SK-N-SH (cell line): ENCODE measurements around the gene EXOC4. TPM values are rescaled to one million over a fixed set of nuclear protein-coding genes. Genes with fewer than 3 reads are reported as not detected.

Experiments
- CTCF ChIA-PET: fragments of 300-600, 350-600 bp; formaldehyde crosslinking; extraction: SDS; loops from one replicate; lab custom pipeline; 2021; lab: Yijun Ruan, JAX
- POLR2A ChIA-PET: fragments of 350-600 bp; sonication (Branson Sonifier 250); formaldehyde crosslinking; extraction: SDS; loops from one replicate; lab custom pipeline; 2020; ENCODE audit warnings: antibody characterized with exemption, inconsistent platforms; lab: Yijun Ruan, JAX
- DNase-seq: peaks from one replicate; pipeline ENCODE4 v3.0.0; 2012
- H2AFZ ChIP-seq: fragments of 200-600 bp; sonication (generic); 2 replicates; pipeline ENCODE4 v1.8.1; 2016; ENCODE audit warnings: antibody characterized with exemption, mild to moderate bottlenecking, low read depth
- H3F3A ChIP-seq: fragments of 200-600 bp; sonication (generic); replicated peaks from 2 replicates; pipeline ENCODE3; 2016; ENCODE audit warnings: antibody characterized with exemption, mild to moderate bottlenecking; ENCODE audit not compliant: insufficient read depth
- H3K27ac ChIP-seq, 2 experiments: fragments of 200-500 bp in 1 of 2; fragments of 200-600 bp in 1 of 2; sonication (Bioruptor generic) in 1 of 2; sonication (generic), shearing (Covaris generic) in 1 of 2; 2 replicates each; pipeline versions ENCODE4 v1.5.1 to v1.6.1; 2014 to 2016; ENCODE audit warnings: low read depth in 2 of 2, inconsistent platforms in 1 of 2, low read length in 1 of 2, mild to moderate bottlenecking in 1 of 2, mixed read lengths in 1 of 2
- H3K27me3 ChIP-seq: fragments of 200-600 bp; sonication (generic), shearing (Covaris generic); 2 replicates; pipeline ENCODE4 v1.6.1; 2016; ENCODE audit warnings: mixed run types; ENCODE audit not compliant: insufficient read depth
- H3K36me3 ChIP-seq, 2 experiments: fragments of 200-500 bp in 1 of 2; fragments of 200-600 bp in 1 of 2; sonication (Bioruptor generic) in 1 of 2; sonication (generic) in 1 of 2; replicated peaks in 1 of 2; 2 replicates each; pipeline versions ENCODE3 to v1.5.1; 2014 to 2016; ENCODE audit warnings: low read length in 1 of 2, mild to moderate bottlenecking in 1 of 2; ENCODE audit not compliant: insufficient read depth in 2 of 2, control insufficient read depth in 1 of 2
- H3K4me1 ChIP-seq, 2 experiments: fragments of 200-500 bp in 1 of 2; fragments of 200-600 bp in 1 of 2; sonication (Bioruptor generic) in 1 of 2; sonication (generic), shearing (Covaris generic) in 1 of 2; 2 replicates each; pipeline versions ENCODE4 v1.5.1 to v1.6.1; 2014 to 2016; ENCODE audit warnings: low read depth in 1 of 2, low read length in 1 of 2, mixed run types in 1 of 2; ENCODE audit not compliant: insufficient read depth in 2 of 2, control insufficient read depth in 1 of 2
- H3K4me2 ChIP-seq: fragments of 200-600 bp; sonication (generic), shearing (Covaris generic); 2 replicates; pipeline ENCODE4 v1.6.1; 2017; ENCODE audit warnings: mixed run types
- H3K4me3 ChIP-seq, 2 experiments: fragments of 200-500 bp in 1 of 2; fragments of 200-600 bp in 1 of 2; sonication (Bioruptor generic) in 1 of 2; sonication (generic), shearing (Covaris generic) in 1 of 2; 2 replicates each; pipeline versions ENCODE4 v1.5.1 to v1.8.1; 2014 to 2016; ENCODE audit warnings: low read depth in 2 of 2, inconsistent platforms in 1 of 2, low read length in 1 of 2, mild to moderate bottlenecking in 1 of 2, mixed read lengths in 1 of 2, moderate library complexity in 1 of 2
- H3K79me2 ChIP-seq: fragments of 200-600 bp; sonication (generic); 2 replicates; pipeline ENCODE4 v1.8.1; 2017; ENCODE audit warnings: mild to moderate bottlenecking; ENCODE audit not compliant: insufficient read depth
- H3K9ac ChIP-seq: fragments of 200-600 bp; sonication (generic); 2 replicates; pipeline ENCODE4 v1.6.1; 2017; ENCODE audit warnings: mixed run types
- H3K9me2 ChIP-seq: fragments of 200-600 bp; sonication (generic); 2 replicates; pipeline ENCODE4 v1.6.1; 2017; ENCODE audit warnings: mixed run types
- H3K9me3 ChIP-seq: fragments of 200-600 bp; sonication (generic); 2 replicates; pipeline ENCODE4 v1.6.1; 2017; ENCODE audit warnings: mixed run types, mild to moderate bottlenecking, moderate library complexity
- H4K20me1 ChIP-seq: fragments of 200-600 bp; sonication (generic); 2 replicates; pipeline ENCODE4 v1.6.1; 2017; ENCODE audit warnings: mild to moderate bottlenecking, mixed run types; ENCODE audit not compliant: insufficient read depth
- CTCF ChIP-seq: fragments of 200-600 bp; sonication (generic); IDR thresholded peaks from 2 replicates; pipeline ENCODE4 v1.6.1; 2017; ENCODE audit warnings: antibody characterized with exemption, mild to moderate bottlenecking, moderate library complexity
- ELF1 ChIP-seq: IDR thresholded peaks from 2 replicates; pipeline ENCODE4 v1.4.0; 2012
- EP300 ChIP-seq, 2 experiments: IDR thresholded peaks; 2 replicates each; pipeline versions ENCODE4 v1.4.0 to v1.6.1; 2012; ENCODE audit warnings: borderline replicate concordance in 1 of 2, low read depth in 1 of 2, low read length in 1 of 2
- FOSL2 ChIP-seq: IDR thresholded peaks from 2 replicates; pipeline ENCODE4 v1.4.0; 2012; ENCODE audit warnings: low read depth, mild to moderate bottlenecking, moderate library complexity, borderline replicate concordance
- FOXM1 ChIP-seq: IDR thresholded peaks from 2 replicates; pipeline ENCODE4 v1.4.0; 2012; ENCODE audit warnings: low read depth, mild to moderate bottlenecking
- GABPA ChIP-seq: IDR thresholded peaks from 2 replicates; pipeline ENCODE4 v1.4.0; 2012; ENCODE audit warnings: low read depth, mild to moderate bottlenecking
- GATA2 ChIP-seq: sonication (generic); formaldehyde crosslinking; IDR thresholded peaks from 2 replicates; pipeline ENCODE4 v1.5.0; 2020; ENCODE audit warnings: mild to moderate bottlenecking, missing genetic modification reagents
- NRF1 ChIP-seq: IDR thresholded peaks from 2 replicates; pipeline ENCODE4 v1.6.1; 2012; ENCODE audit warnings: low read depth, mild to moderate bottlenecking, low read length
- RAD21 ChIP-seq: IDR thresholded peaks from 2 replicates; pipeline ENCODE4 v1.6.1; 2012; ENCODE audit warnings: mild to moderate bottlenecking, low read length
- RCOR1 ChIP-seq: fragments of 150-350 bp; IDR thresholded peaks from 2 replicates; pipeline ENCODE4 v1.6.1; 2017; ENCODE audit warnings: antibody characterized with exemption, low read length
- REST ChIP-seq: IDR thresholded peaks from 2 replicates; pipeline ENCODE4 v1.6.1; 2012; ENCODE audit warnings: mild to moderate bottlenecking, low read depth, low read length, moderate library complexity
- RFX5 ChIP-seq: IDR thresholded peaks from 2 replicates; pipeline ENCODE4 v1.6.1; 2012; ENCODE audit warnings: mild to moderate bottlenecking, improper control_type of control experiment, low read length
- SMC3 ChIP-seq: IDR thresholded peaks from 2 replicates; pipeline ENCODE4 v1.6.1; 2012; ENCODE audit warnings: low read depth, low read length, improper control_type of control experiment
- TAF1 ChIP-seq: IDR thresholded peaks from 2 replicates; pipeline ENCODE4 v1.6.1; 2012; ENCODE audit warnings: low read depth, mild to moderate bottlenecking, low read length, moderate library complexity, borderline replicate concordance
- TCF12 ChIP-seq: IDR thresholded peaks from 2 replicates; pipeline ENCODE4 v1.4.0; 2012
- YY1 ChIP-seq: IDR thresholded peaks from 2 replicates; pipeline ENCODE4 v1.4.0; 2012; ENCODE audit warnings: low read depth, mild to moderate bottlenecking
- WGBS: methylation state at CpG from one replicate; pipeline ENCODE4 v1.1.6; 2017; ENCODE audit warnings: low lambda C conversion rate; 5-methylcytosine and 5-hydroxymethylcytosine counted together
- polyA plus RNA-seq, 3 experiments: library from polyadenylated mRNA; depleted of rRNA; stranded (reverse); fragments of >200 nt; gene quantifications; 2 replicates each; pipeline ENCODE4 v1.2.3, GENCODE V29; 2012
- TF ChIP-seq, protein P1 (sequence below): IDR thresholded peaks from 2 replicates; pipeline ENCODE4 v1.4.0; 2012; ENCODE audit warnings: low read depth, borderline replicate concordance
- TF ChIP-seq, protein P2 (sequence below): fragments of 150-350 bp; IDR thresholded peaks from 2 replicates; pipeline ENCODE4 v1.6.1; 2016; ENCODE audit warnings: mild to moderate bottlenecking, low read depth, low read length

EXOC4 gene
- polyA plus RNA-seq, 1 of the 3 experiments (the other 2 are of a cell fraction) = 37.3 TPM

DNA sequence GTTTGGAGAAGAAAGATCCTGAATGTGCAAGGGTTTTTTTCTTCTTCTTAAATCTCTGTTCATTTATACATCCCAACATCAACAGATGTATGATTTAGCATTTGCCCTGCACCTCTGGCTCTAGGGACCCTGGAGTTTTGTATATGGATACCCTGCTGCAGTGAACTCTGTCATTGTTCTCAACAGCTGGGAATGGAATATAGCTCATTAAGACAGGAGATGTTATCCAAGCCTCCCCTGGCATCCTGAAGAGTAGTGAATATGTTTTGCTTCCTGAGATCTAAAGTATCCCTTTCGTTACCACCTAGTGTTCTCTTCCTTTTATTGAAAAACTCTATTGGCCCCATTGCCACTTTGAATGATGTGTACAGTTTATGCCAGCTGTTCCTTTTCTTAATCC lies 275.9 kb downstream of the EXOC4 start:
- peak overlapping the region in 1 of 2 experiments; percentile 75; a peak in 2 of 4 replicates for H3K27ac ChIP-seq

DNA sequence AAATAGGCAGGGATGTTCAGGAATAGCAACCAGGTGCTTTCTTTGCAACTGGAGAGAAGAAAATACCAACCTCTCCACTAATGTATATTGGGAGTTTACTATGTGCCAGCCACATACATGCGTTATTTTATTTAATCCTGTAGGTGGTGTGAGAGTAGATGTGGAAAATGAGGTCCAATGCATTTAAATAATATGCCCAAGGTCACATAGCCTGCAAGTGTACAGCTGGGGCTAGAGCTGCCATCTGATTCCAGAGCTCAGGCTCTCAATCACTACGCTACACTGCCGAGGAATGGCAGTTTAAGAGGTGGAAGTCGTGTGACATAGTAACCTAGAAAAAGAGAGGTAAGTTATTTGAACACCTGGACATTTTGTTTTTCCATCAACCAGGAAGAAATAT lies 277.0 kb downstream of the EXOC4 start:
- Histone ChIP-seq H3F3A (no peaks in the 10 kb centered on the region), H3K9ac (no peak overlapping the region), H3K4me1 (peaks cover 0 to 29% of the 10 kb centered on the region in 2 experiments; a peak in 2 of 4 replicates), H2AFZ (no peak overlapping the region), H3K79me2 (no peaks in the 10 kb centered on the region), H4K20me1 (no peaks in the 10 kb centered on the region), H3K36me3 (peaks cover 0 to 9% of the 10 kb centered on the region in 2 experiments), H3K27ac (peak overlapping the region in 1 of 2 experiments; percentile 75; a peak in 2 of 4 replicates), H3K4me3 (no peak overlapping the region), H3K27me3 (no peaks in the 10 kb centered on the region), H3K4me2 (no peak overlapping the region), H3K9me2 (no peaks in the 10 kb centered on the region), H3K9me3 (no peaks in the 10 kb centered on the region)
- no peak for DNase-seq
- CTCF ChIA-PET = interaction anchor here (1.0 to 1.1 kb wide), 2 partner anchors 213 to 487 kb away, joined by 3 to 4 read pairs; no protein-coding TSS in a partner anchor
- 73% methylated on average over 4 of the region's 4 CpGs for WGBS
- POLR2A ChIA-PET = no interaction called here
- TF ChIP-seq FOXM1 = no peak
- TF ChIP-seq TCF12 = no peak
- no peak for TF ChIP-seq TAF1
- no peak for TF ChIP-seq NRF1
- TF ChIP-seq REST = no peak
- peak; percentile 10; the same call in 1 of the 2 replicates for TF ChIP-seq SMC3
- TF ChIP-seq GABPA = no peak
- TF ChIP-seq, protein P1, sequence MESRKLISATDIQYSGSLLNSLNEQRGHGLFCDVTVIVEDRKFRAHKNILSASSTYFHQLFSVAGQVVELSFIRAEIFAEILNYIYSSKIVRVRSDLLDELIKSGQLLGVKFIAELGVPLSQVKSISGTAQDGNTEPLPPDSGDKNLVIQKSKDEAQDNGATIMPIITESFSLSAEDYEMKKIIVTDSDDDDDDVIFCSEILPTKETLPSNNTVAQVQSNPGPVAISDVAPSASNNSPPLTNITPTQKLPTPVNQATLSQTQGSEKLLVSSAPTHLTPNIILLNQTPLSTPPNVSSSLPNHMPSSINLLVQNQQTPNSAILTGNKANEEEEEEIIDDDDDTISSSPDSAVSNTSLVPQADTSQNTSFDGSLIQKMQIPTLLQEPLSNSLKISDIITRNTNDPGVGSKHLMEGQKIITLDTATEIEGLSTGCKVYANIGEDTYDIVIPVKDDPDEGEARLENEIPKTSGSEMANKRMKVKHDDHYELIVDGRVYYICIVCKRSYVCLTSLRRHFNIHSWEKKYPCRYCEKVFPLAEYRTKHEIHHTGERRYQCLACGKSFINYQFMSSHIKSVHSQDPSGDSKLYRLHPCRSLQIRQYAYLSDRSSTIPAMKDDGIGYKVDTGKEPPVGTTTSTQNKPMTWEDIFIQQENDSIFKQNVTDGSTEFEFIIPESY = no peak
- no peak for TF ChIP-seq CTCF
- no peak for TF ChIP-seq ELF1
- TF ChIP-seq FOSL2 = no peak
- TF ChIP-seq RAD21 = peak; percentile 61
- no peak for TF ChIP-seq RFX5
- TF ChIP-seq, protein P2, sequence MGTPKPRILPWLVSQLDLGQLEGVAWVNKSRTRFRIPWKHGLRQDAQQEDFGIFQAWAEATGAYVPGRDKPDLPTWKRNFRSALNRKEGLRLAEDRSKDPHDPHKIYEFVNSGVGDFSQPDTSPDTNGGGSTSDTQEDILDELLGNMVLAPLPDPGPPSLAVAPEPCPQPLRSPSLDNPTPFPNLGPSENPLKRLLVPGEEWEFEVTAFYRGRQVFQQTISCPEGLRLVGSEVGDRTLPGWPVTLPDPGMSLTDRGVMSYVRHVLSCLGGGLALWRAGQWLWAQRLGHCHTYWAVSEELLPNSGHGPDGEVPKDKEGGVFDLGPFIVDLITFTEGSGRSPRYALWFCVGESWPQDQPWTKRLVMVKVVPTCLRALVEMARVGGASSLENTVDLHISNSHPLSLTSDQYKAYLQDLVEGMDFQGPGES = no peak
- TF ChIP-seq YY1 = no peak

More for the DNA sequence above, 275.9 kb downstream of the EXOC4 start:
- CTCF ChIA-PET = interaction anchor here (0.6 to 1.8 kb wide), 4 partner anchors 8 to 215 kb away, joined by 3 to 4 read pairs (median 4); no protein-coding TSS in a partner anchor
- no peaks in the 10 kb centered on the region for H3K27me3 ChIP-seq
- H3K79me2 ChIP-seq = no peaks in the 10 kb centered on the region
- 92% methylated on average over 1 of the region's 1 CpG for WGBS
- H3K4me1 ChIP-seq = peaks cover 0 to 29% of the 10 kb centered on the region in 2 experiments; a peak in 2 of 4 replicates
- no peak overlapping the region for H3K4me2 ChIP-seq
- no peaks in the 10 kb centered on the region for H3F3A ChIP-seq
- H3K9me2 ChIP-seq = no peaks in the 10 kb centered on the region
- DNase-seq = peak; percentile 27
- H4K20me1 ChIP-seq = no peaks in the 10 kb centered on the region
- peaks cover 0 to 6% of the 10 kb centered on the region in 2 experiments for H3K36me3 ChIP-seq
- POLR2A ChIA-PET = no interaction called here
- TF ChIP-seq GATA2 (CRISPR knock-in tag) (peak; percentile 29; the same call in 1 of the 2 replicates), RCOR1 (peak; percentile 14; the same call in 1 of the 2 replicates), RAD21 (0 out of 2 replicates have a peak, but pooled peaks have one; percentile 10), EP300 (IDR thresholded peaks at IDR 0.05; ENCODE audit: borderline replicate concordance in 1 of 2, low read depth in 1 of 2, low read length in 1 of 2) (no peak)
- TF ChIP-seq, protein P2 = no peak
- no peaks in the 10 kb centered on the region for H3K9me3 ChIP-seq
- no peak overlapping the region for H3K4me3 ChIP-seq
- H3K9ac ChIP-seq = no peak overlapping the region
- no peak overlapping the region for H2AFZ ChIP-seq
